ENCODE results near the gene TPCN1.

TPCN1 gene

GRCh38 chr12:113262710-113263109 lies 41.4 kb downstream of the TPCN1 start:
- no peak for DNase-seq (ENCODE audit: low read depth)

GRCh38 chr12:113263431-113263963 lies 42.2 kb downstream of the TPCN1 start:
- no peak for DNase-seq (ENCODE audit: low read depth)

- DNase-seq (ENCODE audit: low read depth) = no peak
Measured at GRCh38 chr12:113266106-113266895, 45.0 kb downstream of the TPCN1 start.

DNA sequence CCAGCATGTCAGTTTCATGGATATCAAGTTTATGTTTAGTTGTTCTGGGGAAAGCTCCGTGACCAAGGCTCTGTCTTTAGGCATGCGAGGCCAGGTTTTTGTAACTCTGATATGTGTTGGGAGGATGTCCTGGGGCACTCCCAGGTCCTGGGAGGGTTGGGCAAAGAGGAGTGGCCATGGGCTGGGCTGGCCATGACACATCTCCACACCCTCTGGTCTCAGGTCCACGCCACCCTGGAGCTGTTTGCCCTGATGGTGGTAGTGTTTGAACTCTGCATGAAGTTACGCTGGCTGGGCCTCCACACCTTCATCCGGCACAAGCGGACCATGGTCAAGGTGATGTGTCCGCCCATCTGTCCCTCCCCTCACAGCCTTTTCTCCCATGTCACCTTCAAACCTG lies 46.4 kb downstream of the TPCN1 start:
- no peak for DNase-seq (ENCODE audit: low read depth)

- DNase-seq (ENCODE audit: low read depth) = no peak
Measured at GRCh38 chr12:113268136-113268535, 46.9 kb downstream of the TPCN1 start.

DNA sequence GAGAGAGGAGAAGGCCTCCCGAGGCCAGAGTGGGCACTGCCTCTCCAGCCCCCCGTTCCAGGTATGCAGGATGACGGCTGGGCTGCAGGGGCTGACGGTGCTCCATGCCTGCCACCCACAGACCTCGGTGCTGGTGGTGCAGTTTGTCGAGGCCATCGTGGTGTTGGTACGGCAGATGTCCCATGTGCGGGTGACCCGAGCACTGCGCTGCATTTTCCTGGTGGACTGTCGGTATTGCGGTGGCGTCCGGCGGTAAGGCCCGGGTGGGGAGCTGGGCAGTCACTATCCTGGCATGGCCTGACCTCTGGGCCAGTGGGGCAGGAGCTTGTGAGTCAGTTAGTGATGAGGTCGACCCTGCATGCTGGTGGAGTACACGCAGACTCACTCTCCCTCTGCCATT lies 47.4 kb downstream of the TPCN1 start:
- DNase-seq (ENCODE audit: low read depth) = no peak

DNA sequence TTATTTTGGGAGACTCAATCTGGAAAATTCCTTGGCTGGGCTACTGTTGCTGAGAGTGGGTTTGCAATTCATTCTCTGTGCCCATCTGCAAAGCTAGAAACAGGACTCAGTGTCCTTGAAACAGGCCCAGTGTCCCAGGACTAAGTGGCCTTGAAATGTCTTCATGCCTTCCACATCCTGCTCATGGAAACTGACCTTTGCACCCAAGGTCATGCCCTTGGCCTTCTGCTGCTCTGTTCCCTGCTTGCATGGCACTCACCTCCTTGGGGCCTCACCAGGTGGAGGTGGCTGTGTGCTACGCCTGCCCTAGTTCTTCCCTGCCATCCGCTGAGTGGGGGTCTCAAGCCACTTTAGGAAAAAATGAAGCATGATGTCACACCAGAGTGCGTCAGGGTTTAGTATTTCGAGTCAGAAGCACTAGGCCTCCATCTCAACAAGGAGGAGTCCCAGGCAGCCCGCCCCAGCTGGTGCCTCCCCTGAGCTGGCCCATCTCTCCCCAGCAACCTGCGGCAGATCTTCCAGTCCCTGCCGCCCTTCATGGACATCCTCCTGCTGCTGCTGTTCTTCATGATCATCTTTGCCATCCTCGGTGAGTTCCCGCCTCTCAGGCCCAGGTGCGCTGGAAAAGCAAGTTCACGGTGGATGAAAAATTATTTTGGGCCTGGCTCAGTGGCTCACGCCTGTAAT lies 48.1 kb downstream of the TPCN1 start:
- no peak for DNase-seq (ENCODE audit: low read depth)

DNA sequence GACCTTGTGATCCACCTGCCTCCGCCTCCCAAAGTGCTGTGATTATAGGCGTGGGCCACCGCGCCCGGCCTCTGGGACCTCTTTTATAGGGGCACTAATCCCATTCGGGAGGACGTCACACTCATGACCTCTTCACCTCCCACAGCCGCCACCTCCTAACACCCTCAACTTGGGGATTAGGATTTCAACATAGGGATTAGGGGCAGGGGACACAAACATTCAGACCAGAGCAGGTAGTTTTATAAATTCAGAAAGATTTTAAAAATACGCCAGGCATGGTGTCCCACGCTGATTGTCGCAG lies 49.4 kb downstream of the TPCN1 start:
- DNase-seq (ENCODE audit: low read depth) = no peak

GRCh38 chr12:113271466-113271852 lies 50.2 kb downstream of the TPCN1 start:
- no peak for DNase-seq (ENCODE audit: low read depth)

GRCh38 chr12:113271853-113272561 lies 50.7 kb downstream of the TPCN1 start:
- DNase-seq (ENCODE audit: low read depth) = peak; percentile 89

- DNase-seq (ENCODE audit: low read depth) = peak; percentile 13
Measured at GRCh38 chr12:113273053-113273725, 51.9 kb downstream of the TPCN1 start.

GRCh38 chr12:113274848-113275247 lies 53.6 kb downstream of the TPCN1 start:
- DNase-seq (ENCODE audit: low read depth) = no peak

GRCh38 chr12:113276306-113276705 lies 55.0 kb downstream of the TPCN1 start:
- no peak for DNase-seq (ENCODE audit: low read depth)

- no peak for DNase-seq (ENCODE audit: low read depth)
Measured at GRCh38 chr12:113276946-113277500, 55.8 kb downstream of the TPCN1 start.

DNA sequence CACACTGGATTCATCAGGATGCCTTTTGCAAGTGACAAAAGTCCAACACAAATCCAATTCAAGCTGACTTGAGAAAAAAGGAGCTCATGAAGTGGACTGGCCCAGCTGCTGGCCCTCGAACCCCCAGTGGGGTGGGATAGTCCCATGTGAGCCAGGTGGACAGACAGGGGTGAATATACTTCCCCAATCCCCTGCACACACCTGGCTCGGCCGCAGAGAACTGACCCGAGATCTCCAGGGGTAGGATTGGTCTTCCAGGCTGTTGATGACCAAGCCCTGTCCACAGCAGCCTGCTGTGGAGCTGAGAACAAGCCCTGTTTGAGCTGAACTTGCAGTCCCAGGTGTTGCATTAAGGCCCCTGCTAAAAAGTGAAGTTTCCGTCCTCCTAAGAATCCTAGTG lies 56.2 kb downstream of the TPCN1 start:
- DNase-seq (ENCODE audit: low read depth) = no peak

- DNase-seq (ENCODE audit: low read depth) = no peak
Measured at GRCh38 chr12:113278141-113278540, 56.9 kb downstream of the TPCN1 start.

DNA sequence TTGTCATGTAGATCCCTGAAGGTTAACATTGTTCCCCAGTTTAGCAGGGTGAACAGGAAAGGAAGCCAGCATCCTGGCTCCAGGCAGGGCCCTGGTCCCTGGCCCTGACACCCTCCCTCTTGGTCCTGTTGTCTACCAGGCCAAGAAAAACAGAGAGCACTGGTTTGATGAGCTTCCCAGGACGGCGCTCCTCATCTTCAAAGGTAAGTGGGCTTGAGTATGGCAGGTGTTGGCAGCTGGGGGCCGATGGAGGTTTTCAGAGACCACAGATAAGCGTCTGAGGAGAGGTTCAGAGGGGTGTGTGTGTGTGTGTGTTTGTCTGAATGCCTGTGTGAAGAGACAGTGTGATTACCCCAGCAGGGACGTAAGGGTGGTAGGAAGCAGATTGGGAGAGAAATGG lies 57.4 kb downstream of the TPCN1 start:
- DNase-seq (ENCODE audit: low read depth) = no peak

GRCh38 chr12:113284751-113285150 lies 63.5 kb downstream of the TPCN1 start:
- DNase-seq (ENCODE audit: low read depth) = no peak

- no peak for DNase-seq (ENCODE audit: low read depth)
Measured at GRCh38 chr12:113285679-113286610, 64.7 kb downstream of the TPCN1 start.

DNA sequence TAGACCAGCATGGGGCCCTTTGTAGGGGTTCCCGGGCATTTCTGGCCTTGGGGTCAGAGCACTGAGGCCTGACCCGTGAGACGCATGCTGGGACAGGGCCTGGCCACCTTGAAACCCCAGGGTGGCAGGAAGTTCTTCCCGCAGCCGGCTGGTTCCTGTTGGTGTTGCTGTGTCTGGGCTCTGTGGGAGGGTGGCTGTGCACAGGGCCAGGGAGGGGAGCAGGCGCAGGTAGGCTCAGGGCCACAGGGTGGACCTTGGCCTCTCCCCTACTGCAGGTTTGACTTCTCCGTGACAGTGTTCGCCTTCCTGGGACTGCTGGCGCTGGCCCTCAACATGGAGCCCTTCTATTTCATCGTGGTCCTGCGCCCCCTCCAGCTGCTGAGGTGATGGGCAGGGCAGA lies 65.4 kb downstream of the TPCN1 start:
- no peak for DNase-seq (ENCODE audit: low read depth)
